H9 (cell line): ENCODE results near the gene ECHDC1. TPM values are rescaled to one million over a fixed set of nuclear protein-coding genes. Genes with fewer than 3 reads are reported as not detected.

Source experiments
- DNase-seq: peaks from one replicate; pipeline ENCODE4 v3.0.0-alpha.2; 2017
- H2AFZ ChIP-seq: one replicate; pipeline ENCODE4 v1.6.1; 2013; ENCODE audit warnings: mild to moderate bottlenecking, low read length, control low read depth, moderate library complexity
- H2AK5ac ChIP-seq: 2 replicates; pipeline ENCODE4 v1.6.1; 2013; ENCODE audit warnings: low read length, control low read depth, mixed read lengths; ENCODE audit not compliant: insufficient read length
- H2BK120ac ChIP-seq: one replicate; pipeline ENCODE4 v1.6.1; 2013; ENCODE audit warnings: low read depth, mild to moderate bottlenecking, low read length, control low read depth, inconsistent platforms; ENCODE audit not compliant: poor library complexity, severe bottlenecking
- H2BK12ac ChIP-seq: 2 replicates; pipeline ENCODE4 v1.6.1; 2013; ENCODE audit warnings: low read length, control low read depth, mixed read lengths, low read depth; ENCODE audit not compliant: insufficient read length
- H2BK15ac ChIP-seq: 2 replicates; pipeline ENCODE4 v1.6.1; 2013; ENCODE audit warnings: low read depth, low read length, control low read depth
- H2BK20ac ChIP-seq: one replicate; pipeline ENCODE4 v1.6.1; 2013; ENCODE audit warnings: low read depth, mild to moderate bottlenecking, low read length, control low read depth, inconsistent platforms; ENCODE audit not compliant: poor library complexity, severe bottlenecking
- H2BK5ac ChIP-seq: 2 replicates; pipeline ENCODE4 v1.6.1; 2013; ENCODE audit warnings: low read length, control low read depth, mixed read lengths; ENCODE audit not compliant: insufficient read length
- H3K14ac ChIP-seq: 2 replicates; pipeline ENCODE4 v1.6.1; 2013; ENCODE audit warnings: low read length, control low read depth; ENCODE audit not compliant: insufficient read depth
- H3K18ac ChIP-seq: 2 replicates; pipeline ENCODE4 v1.6.1; 2013; ENCODE audit warnings: low read depth, mild to moderate bottlenecking, mixed read lengths, low read length, control low read depth; ENCODE audit not compliant: insufficient read length
- H3K23ac ChIP-seq: 2 replicates; pipeline ENCODE4 v1.6.1; 2013; ENCODE audit warnings: low read length, control low read depth, mixed read lengths, low read depth; ENCODE audit not compliant: insufficient read length
- H3K23me2 ChIP-seq: 2 replicates; pipeline ENCODE4 v1.6.1; 2013; ENCODE audit warnings: low read depth, mild to moderate bottlenecking, mixed read lengths, low read length, control low read depth; ENCODE audit not compliant: insufficient read length, poor library complexity, severe bottlenecking
- H3K27ac ChIP-seq: 2 replicates; pipeline ENCODE4 v1.5.1; 2013; ENCODE audit warnings: low read length, control low read depth, mixed read lengths, low read depth; ENCODE audit not compliant: insufficient read length
- H3K27me3 ChIP-seq: 2 replicates; pipeline ENCODE4 v1.6.1; 2013; ENCODE audit warnings: low read length, control low read depth, inconsistent platforms; ENCODE audit not compliant: insufficient read depth
- H3K4ac ChIP-seq: 2 replicates; pipeline ENCODE4 v1.6.1; 2013; ENCODE audit warnings: low read depth, mild to moderate bottlenecking, control low read depth, inconsistent platforms, low read length, moderate library complexity
- H3K4me1 ChIP-seq: 2 replicates; pipeline ENCODE4 v1.6.1; 2013; ENCODE audit warnings: low read length, control low read depth, inconsistent platforms; ENCODE audit not compliant: insufficient read depth
- H3K4me2 ChIP-seq: 2 replicates; pipeline ENCODE4 v1.6.1; 2013; ENCODE audit warnings: low read length, control low read depth, mixed read lengths; ENCODE audit not compliant: insufficient read length, insufficient read depth
- H3K56ac ChIP-seq: 2 replicates; pipeline ENCODE4 v1.6.1; 2013; ENCODE audit warnings: low read depth, mild to moderate bottlenecking, mixed read lengths, low read length, control low read depth; ENCODE audit not compliant: insufficient read length
- H3K79me1 ChIP-seq: 2 replicates; pipeline ENCODE4 v1.6.1; 2013; ENCODE audit warnings: low read depth, mild to moderate bottlenecking, moderate library complexity, low read length, control low read depth, inconsistent platforms; ENCODE audit not compliant: insufficient read depth, poor library complexity, severe bottlenecking
- H3K79me2 ChIP-seq: 2 replicates; pipeline ENCODE4 v1.6.1; 2013; ENCODE audit warnings: low read length, control low read depth, inconsistent platforms; ENCODE audit not compliant: insufficient read depth
- H3K9ac ChIP-seq: 2 replicates; pipeline ENCODE4 v1.6.1; 2013; ENCODE audit warnings: low read length, control low read depth, mixed read lengths; ENCODE audit not compliant: insufficient read length; ENCODE audit errors: extremely low read depth
- H3K9me3 ChIP-seq: one replicate; pipeline ENCODE4 v1.6.1; 2013; ENCODE audit warnings: low read depth, low read length, inconsistent platforms; ENCODE audit not compliant: control insufficient read depth
- H3T11ph ChIP-seq: one replicate; pipeline ENCODE4 v1.6.1; 2013; ENCODE audit warnings: mild to moderate bottlenecking, low read length, control low read depth, inconsistent platforms
- H4K20me1 ChIP-seq: one replicate; pipeline ENCODE4 v1.6.1; 2013; ENCODE audit not compliant: control insufficient read depth, insufficient read length, insufficient read depth
- H4K5ac ChIP-seq: 2 replicates; pipeline ENCODE4 v1.6.1; 2013; ENCODE audit warnings: low read depth, mild to moderate bottlenecking, mixed read lengths, low read length, control low read depth; ENCODE audit not compliant: insufficient read length
- H4K8ac ChIP-seq: replicated peaks from 2 replicates; pipeline ENCODE4 v1.6.1; 2013; ENCODE audit warnings: low read length, control low read depth, mixed read lengths, low read depth; ENCODE audit not compliant: insufficient read length
- H4K91ac ChIP-seq: 2 replicates; pipeline ENCODE4 v1.6.1; 2013; ENCODE audit warnings: low read depth, mild to moderate bottlenecking, moderate library complexity, mixed read lengths, low read length, control low read depth; ENCODE audit not compliant: insufficient read length
- H3K27ac Mint-ChIP-seq, 3 experiments: 2 replicates in 2 of 3; 3 replicates in 1 of 3; pipeline ENCODE4 v1.8.0; 2020 to 2021; ENCODE audit warnings: mixed read lengths in 3 of 3, mild to moderate bottlenecking in 1 of 3, moderate library complexity in 1 of 3
- H3K27me3 Mint-ChIP-seq: 2 replicates; pipeline ENCODE4 v1.8.0; 2021; ENCODE audit warnings: low read depth, mild to moderate bottlenecking, moderate library complexity, mixed read lengths
- H3K36me3 Mint-ChIP-seq, 3 experiments: 2 replicates in 2 of 3; 3 replicates in 1 of 3; pipeline ENCODE4 v1.8.0; 2020 to 2021; ENCODE audit warnings: low read depth in 3 of 3, mixed read lengths in 3 of 3; ENCODE audit not compliant: insufficient read depth in 1 of 3
- H3K4me1 Mint-ChIP-seq, 2 experiments: 2 replicates each; pipeline ENCODE4 v1.8.0; 2020; ENCODE audit warnings: mixed read lengths in 2 of 2
- H3K4me3 Mint-ChIP-seq, 2 experiments: 2 replicates in 1 of 2; 3 replicates in 1 of 2; pipeline ENCODE4 v1.8.0; 2020 to 2021; ENCODE audit warnings: mild to moderate bottlenecking in 2 of 2, mixed read lengths in 2 of 2, moderate library complexity in 1 of 2
- H3K9me3 Mint-ChIP-seq, 2 experiments: 2 replicates in 1 of 2; 3 replicates in 1 of 2; pipeline ENCODE4 v1.8.0; 2020; ENCODE audit warnings: mild to moderate bottlenecking in 2 of 2, mixed read lengths in 2 of 2, moderate library complexity in 1 of 2
- CTCF ChIP-seq: fragments of 200-600 bp; sonication (generic); conservative IDR thresholded peaks from 3 replicates; pipeline ENCODE4 v1.8.0; 2021; ENCODE audit warnings: antibody characterized with exemption, mild to moderate bottlenecking
- WGBS: extraction: QIAGEN DNeasy Blood & Tissue Kit; methylation state at CpG from one replicate; pipeline ENCODE4 v1.1.7; 2013; ENCODE audit warnings: missing lambda C conversion rate, low lambda C conversion rate, mixed read lengths; ENCODE audit not compliant: insufficient read length; ENCODE audit errors: extremely low coverage; 5-methylcytosine and 5-hydroxymethylcytosine counted together
- total RNA-seq: library from RNA; stranded (reverse); gene quantifications from 2 replicates; pipeline ENCODE4 v1.2.1, GENCODE V29; 2021

Gene ECHDC1
- total RNA-seq, 1 experiment from 2014 or later, result 47.8 TPM

GRCh38 chr6:127349980-127350379, 6.6 kb upstream of the ECHDC1 start:
- Histone ChIP-seq H3K27me3 (no peaks in the 10 kb centered on the region), H3K18ac (no peak overlapping the region), H2BK5ac (no peak overlapping the region), H3K4me1 (no peaks in the 10 kb centered on the region), H4K5ac (no peak overlapping the region), H2BK20ac (no peak overlapping the region), H4K8ac (no peak overlapping the region), H2BK120ac (no peak overlapping the region), H3K9me3 (no peaks in the 10 kb centered on the region), H3K4me2 (no peak overlapping the region), H4K20me1 (no peaks in the 10 kb centered on the region), H4K91ac (no peak overlapping the region), H3K56ac (no peak overlapping the region), H3K23ac (no peak overlapping the region), H3K79me1 (no peaks in the 10 kb centered on the region), H2AK5ac (no peak overlapping the region), H3K14ac (no peak overlapping the region), H3K9ac (no peak overlapping the region), H2BK15ac (no peak overlapping the region), H3K23me2 (no peaks in the 10 kb centered on the region), H3K27ac (no peak overlapping the region), H3K79me2 (peaks cover 2% of the 10 kb centered on the region; the same call in 1 of the 2 replicates), H3K4ac (no peak overlapping the region), H2AFZ (no peak overlapping the region), H3T11ph (no peak overlapping the region), H2BK12ac (no peak overlapping the region)
- Mint-ChIP-seq H3K9me3 (peaks cover 23 to 41% of the 10 kb centered on the region in 2 experiments), H3K4me1 (peaks cover 12 to 17% of the 10 kb centered on the region in 2 experiments), H3K27ac (peak overlapping the region in 1 of 3 experiments; percentile 28; a peak in 2 of 7 replicates), H3K4me3 (no peak overlapping the region), H3K27me3 (no peaks in the 10 kb centered on the region), H3K36me3 (peaks cover 16 to 47% (median 20%) of the 10 kb centered on the region in 3 experiments; a peak in 6 of 7 replicates)
- no peak for TF ChIP-seq CTCF
- WGBS, result no CpG with 5 or more reads among the region's 2 CpGs
- DNase-seq, result no peak
